ENCODE measurements around the gene PACS1.

DNA sequence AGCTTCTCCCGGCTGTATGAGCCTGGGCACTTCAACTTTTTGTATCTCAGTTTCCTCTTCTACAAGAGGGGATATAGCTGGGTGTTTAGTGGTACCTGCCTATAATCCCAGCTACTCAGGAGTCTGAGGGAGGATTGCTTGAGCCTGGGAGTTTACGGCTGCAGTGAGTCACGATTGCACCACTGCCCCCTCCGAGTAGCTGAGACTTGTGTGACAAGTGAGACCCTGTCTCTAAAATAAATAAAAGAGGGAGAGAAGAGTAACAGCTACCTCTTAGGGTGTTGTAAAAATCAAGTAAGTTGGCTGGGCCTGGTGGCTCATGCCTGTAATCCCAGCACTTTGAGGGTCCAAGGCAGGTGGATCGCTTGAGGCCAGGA, 33.8 kb upstream of the PACS1 start:
- no peak for TF ChIP-seq CTCF (IDR thresholded peaks at IDR 0.05)
- TF ChIP-seq EP300 (IDR thresholded peaks at IDR 0.05), result no peak

All from ovary (tissue), 3 donors.